NCI-H345 (cell line): ENCODE data around the gene B3GNT3.
"Not testable (repeated sequence)": the region's sequence is repeated elsewhere in the genome, so short reads cannot be mapped to it uniquely, and the experiment has no call there.

Source experiments
- DNase-seq: peaks from one replicate; lab custom pipeline; 2025; lab: John Stamatoyannopoulos, UW

Gene B3GNT3

GRCh38 chr19:17796838-17797423, 2.0 kb downstream of the B3GNT3 start:
- DNase-seq: no peak

GRCh38 chr19:17797424-17798201, 2.7 kb downstream of the B3GNT3 start:
- no peak for DNase-seq

GRCh38 chr19:17798599-17798998, 3.7 kb downstream of the B3GNT3 start:
- DNase-seq: not testable (repeated sequence)

DNA sequence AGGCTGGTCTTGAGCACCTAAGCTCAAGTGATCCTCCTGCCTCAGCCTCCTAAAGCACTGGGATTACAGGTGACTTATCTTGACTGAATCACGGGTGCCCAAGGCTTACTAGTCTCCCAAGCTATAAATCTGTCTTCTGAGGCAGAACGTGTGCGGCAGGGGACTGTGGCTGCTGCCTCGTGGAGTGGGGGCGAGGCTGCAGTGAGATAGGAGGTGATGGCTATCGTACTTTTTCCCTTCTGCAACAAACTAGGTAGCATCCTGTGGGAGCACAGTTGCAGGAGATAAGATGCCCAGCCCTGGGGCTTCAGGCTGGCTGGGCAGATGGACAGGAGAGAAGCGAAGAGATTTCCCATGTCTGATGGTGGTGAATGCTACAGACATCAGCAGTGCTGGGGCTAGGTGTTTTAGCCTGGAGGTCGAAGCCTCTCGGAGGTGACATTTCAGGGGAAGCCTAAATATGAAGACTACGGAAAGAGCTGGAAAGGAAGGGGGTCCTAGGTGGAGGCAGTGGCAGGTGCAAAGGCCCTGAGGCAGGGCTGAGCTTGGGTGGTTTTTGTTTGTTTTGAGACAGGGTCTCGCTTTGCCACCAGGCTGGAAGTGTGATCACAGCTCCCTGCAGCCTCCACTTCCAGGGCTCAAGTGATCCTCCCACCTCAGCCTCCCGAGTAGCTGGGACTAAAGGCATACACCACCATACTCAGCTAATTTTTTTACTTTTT, 7.4 kb downstream of the B3GNT3 start:
- no peak for DNase-seq

- no peak for DNase-seq
These were observed 8.4 kb downstream of the B3GNT3 start for GRCh38 chr19:17803264-17803896.

DNA sequence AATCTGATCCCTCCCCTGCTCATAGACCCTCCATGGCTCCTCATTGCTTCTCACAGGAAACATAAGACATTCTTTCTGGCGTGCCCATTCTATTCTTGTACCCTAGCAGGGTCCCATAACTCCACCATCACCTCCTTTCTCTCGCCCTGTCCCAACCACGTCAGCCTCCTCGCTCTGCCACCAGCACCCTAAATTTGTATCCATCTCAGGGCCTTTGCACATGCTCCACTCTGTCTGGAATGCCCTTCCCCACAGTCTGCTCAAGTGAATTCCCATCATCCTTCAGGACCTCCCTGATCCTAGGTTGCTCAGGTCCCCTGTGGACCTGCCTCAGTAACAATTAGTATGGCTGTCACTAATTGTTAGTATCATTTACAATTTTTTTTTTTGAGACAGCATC, 10.5 kb downstream of the B3GNT3 start:
- DNase-seq: no peak

DNA sequence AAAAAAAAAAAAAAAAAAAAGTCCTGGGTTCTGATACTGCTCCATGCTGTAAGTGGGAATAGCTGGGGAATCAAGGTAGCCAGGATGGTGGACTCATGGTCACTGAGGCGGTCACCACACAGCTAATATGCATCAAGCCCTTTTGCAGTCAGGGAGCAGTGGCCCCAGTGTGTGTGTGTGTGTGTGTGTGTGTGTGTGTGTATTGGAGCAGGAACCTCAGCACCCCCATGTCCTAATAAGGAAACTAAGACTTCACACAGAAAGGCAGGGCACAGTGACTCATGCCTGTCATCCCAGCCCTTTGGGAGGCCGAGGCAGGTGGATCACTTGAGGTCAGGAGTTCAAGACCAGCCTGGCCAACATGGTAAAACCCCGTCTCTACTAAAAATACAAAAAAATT, 12.0 kb downstream of the B3GNT3 start:
- DNase-seq: no peak

- DNase-seq: no peak
These were observed 12.9 kb downstream of the B3GNT3 start for GRCh38 chr19:17807731-17808316.

DNA sequence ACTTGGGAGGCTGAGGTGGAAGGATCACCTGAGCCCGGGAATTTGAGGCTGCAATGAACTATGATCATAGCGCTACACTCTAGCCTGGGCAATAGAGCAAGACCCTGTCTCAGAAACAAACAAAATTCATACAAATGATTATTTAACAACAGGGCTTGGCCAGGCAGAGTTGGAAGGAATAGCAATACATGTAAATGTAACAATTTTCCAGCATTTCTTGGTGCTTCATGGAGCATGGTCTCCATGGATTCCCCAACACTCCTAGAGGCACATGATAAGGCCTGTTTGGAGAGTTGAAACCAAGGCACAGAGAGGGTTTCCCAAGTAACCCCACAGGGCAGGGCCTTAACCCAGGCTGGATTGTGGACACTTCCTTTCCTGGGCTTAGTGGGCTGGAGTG, 16.2 kb downstream of the B3GNT3 start:
- no peak for DNase-seq

DNA sequence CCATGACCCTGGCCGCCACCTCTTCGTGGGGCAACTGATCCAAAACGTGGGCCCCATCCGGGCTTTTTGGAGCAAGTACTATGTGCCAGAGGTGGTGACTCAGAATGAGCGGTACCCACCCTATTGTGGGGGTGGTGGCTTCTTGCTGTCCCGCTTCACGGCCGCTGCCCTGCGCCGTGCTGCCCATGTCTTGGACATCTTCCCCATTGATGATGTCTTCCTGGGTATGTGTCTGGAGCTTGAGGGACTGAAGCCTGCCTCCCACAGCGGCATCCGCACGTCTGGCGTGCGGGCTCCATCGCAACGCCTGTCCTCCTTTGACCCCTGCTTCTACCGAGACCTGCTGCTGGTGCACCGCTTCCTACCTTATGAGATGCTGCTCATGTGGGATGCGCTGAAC, 16.7 kb downstream of the B3GNT3 start:
- DNase-seq: no peak

GRCh38 chr19:17812099-17812498, 17.2 kb downstream of the B3GNT3 start:
- no peak for DNase-seq

DNA sequence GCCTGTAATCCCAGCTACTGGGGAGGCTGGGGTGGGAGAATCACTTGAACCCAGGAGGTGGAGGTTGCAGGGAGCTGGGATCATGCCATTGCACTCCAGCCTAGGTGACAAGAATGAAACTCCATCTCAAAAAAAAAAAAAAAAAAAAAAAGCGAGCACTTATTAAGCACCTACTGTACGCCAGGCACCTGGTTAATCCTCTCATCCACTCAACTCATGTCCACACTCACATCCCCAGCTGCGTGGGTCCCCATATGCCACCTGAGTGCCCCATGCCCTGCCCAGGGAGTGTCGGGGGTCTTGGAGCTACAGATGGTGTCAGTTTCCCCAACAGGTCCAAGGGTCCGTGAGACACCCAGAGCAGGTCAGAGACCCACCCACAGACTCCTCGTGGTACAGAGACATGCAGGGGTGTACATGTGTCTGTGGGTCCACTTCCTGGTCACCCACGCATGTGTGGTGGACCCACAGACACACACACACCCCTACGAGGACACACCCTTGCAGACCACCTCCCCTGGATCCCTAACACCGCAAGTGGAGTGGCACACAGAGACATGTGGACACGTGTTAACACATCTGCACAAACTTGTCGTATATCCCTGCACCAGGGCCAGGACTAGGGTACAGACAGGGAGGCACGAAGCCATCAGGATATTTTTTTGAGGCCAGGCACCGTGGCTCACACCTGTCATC, 22.9 kb downstream of the B3GNT3 start:
- no peak for DNase-seq

- DNase-seq: no peak
These were observed 26.3 kb downstream of the B3GNT3 start, which contains the start of gene INSL3 for GRCh38 chr19:17821190-17821589. TSS of gene INSL3 (minus strand) at chr19:17821519. CDS start at chr19:17821506, 13 bp downstream.

- DNase-seq: no peak
These were observed 29.4 kb downstream of the B3GNT3 start for GRCh38 chr19:17824339-17824738.

GRCh38 chr19:17826508-17827056, 31.6 kb downstream of the B3GNT3 start:
- no peak for DNase-seq

DNA sequence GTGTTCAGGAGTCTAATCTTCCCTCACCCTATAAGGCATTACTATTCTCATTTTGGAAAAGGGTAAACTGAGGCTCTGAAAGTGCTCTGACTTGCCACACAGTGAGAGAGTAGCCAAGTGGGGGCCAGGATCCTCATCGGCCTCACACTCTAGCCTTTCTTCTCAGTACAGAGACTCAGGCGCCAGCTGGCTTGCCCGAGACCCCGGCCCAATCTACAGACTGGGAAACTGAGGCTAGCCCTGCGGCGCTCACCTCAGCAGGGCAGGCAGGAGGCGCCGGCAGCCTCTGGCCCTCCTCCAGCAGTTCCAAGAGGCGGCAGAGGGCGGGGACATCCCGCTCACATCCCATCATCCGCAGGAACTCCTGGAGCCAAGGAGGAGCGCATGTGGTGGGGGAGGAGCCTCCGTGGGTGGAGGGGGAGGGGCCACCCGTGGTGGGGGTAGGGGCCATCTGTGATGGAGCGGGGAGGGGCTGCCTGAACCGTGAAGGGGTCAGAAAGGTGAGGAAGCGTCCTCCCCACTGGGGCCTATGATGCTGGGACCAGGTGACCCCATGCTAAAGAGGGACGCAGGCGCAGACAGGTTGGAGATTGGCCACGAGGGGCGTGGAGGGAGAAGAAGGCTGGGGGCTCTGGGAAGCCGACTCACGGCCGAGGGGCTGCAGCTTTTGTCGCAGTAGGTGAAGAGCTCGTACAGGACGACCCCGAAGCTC, 35.1 kb downstream of the B3GNT3 start:
- DNase-seq: peak; percentile 75

- peak; percentile 72 for DNase-seq
These were observed 35.9 kb downstream of the B3GNT3 start for GRCh38 chr19:17830567-17831418.

DNA sequence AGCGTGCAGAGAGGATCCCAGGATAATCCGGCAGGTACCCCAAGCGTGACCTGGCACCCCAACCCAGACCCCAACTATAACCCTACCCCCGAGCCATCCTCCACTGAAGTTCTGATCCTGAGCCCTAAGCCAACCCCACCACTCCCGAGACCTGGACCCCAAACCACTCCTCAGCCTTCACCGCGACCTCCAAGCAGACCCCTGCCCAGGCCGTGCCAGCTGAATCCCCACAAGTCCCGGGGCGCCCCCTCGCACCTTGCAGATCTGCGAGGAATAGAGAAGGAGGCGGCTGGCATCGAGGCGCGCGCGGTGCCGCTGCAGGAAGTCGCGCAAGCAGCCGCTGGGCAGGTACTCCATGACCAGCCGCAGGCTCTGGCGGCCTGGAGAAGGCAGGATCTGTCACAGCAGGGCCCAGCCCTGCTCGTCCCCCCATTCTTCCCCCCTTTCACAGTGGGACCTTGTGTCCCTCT, 36.5 kb downstream of the B3GNT3 start:
- no peak for DNase-seq

- DNase-seq: no peak
These were observed 37.7 kb downstream of the B3GNT3 start for GRCh38 chr19:17832443-17833208.
